Measurements from ENCODE around the gene SETD9.

The SETD9 gene

GRCh38 chr5:56951946-56952691, 42.7 kb downstream of the SETD9 start, which contains the start of gene MIER3:
Gene MIER3 (minus strand): TSS chr5:56952123. CDS start chr5:56952102, 21 bp downstream.
- DNase-seq (ENCODE audit: low read depth) = peak; percentile 36
- peak within 1 kb of the TSS; percentile 84 for H3K4me3 ChIP-seq (ENCODE audit: low read length)
- TF ChIP-seq CTCF (conservative IDR thresholded peaks at IDR 0.05; ENCODE audit: low read depth, low read length) = no peak

- no peak for TF ChIP-seq CTCF (conservative IDR thresholded peaks at IDR 0.05; ENCODE audit: low read depth, low read length)
- DNase-seq (ENCODE audit: low read depth) = no peak
- no peak overlapping the region for H3K4me3 ChIP-seq (ENCODE audit: low read length)
Measured at GRCh38 chr5:56954262-56954661, 44.9 kb downstream of the SETD9 start.

GRCh38 chr5:56958595-56958994, 49.2 kb downstream of the SETD9 start:
- H3K4me3 ChIP-seq (ENCODE audit: low read length) = no peak overlapping the region
- no peak for TF ChIP-seq CTCF (conservative IDR thresholded peaks at IDR 0.05; ENCODE audit: low read depth, low read length)
- DNase-seq (ENCODE audit: low read depth) = no peak

GRCh38 chr5:56959326-56959725, 49.9 kb downstream of the SETD9 start:
- DNase-seq (ENCODE audit: low read depth) = no peak
- no peak for TF ChIP-seq CTCF (conservative IDR thresholded peaks at IDR 0.05; ENCODE audit: low read depth, low read length)
- no peak overlapping the region for H3K4me3 ChIP-seq (ENCODE audit: low read length)

- no peak overlapping the region for H3K4me3 ChIP-seq (ENCODE audit: low read length)
- no peak for TF ChIP-seq CTCF (conservative IDR thresholded peaks at IDR 0.05; ENCODE audit: low read depth, low read length)
- DNase-seq (ENCODE audit: low read depth) = no peak
Measured at GRCh38 chr5:56961746-56962145, 52.4 kb downstream of the SETD9 start.

- TF ChIP-seq CTCF (conservative IDR thresholded peaks at IDR 0.05; ENCODE audit: low read depth, low read length) = no peak
- DNase-seq (ENCODE audit: low read depth) = no peak
- no peak overlapping the region for H3K4me3 ChIP-seq (ENCODE audit: low read length)
Measured at GRCh38 chr5:56962286-56962685, 52.9 kb downstream of the SETD9 start.

GRCh38 chr5:56963246-56963645, 53.9 kb downstream of the SETD9 start:
- no peak overlapping the region for H3K4me3 ChIP-seq (ENCODE audit: low read length)
- no peak for TF ChIP-seq CTCF (conservative IDR thresholded peaks at IDR 0.05; ENCODE audit: low read depth, low read length)
- DNase-seq (ENCODE audit: low read depth) = no peak
